HG02870 (cell line): ENCODE measurements around the gene MIPOL1.

Experiments
- ATAC-seq: cut with Tn5 transposase; IDR thresholded peaks from one replicate; pipeline ENCODE4 v1.9.1; 2021; ENCODE audit warnings: mild to moderate bottlenecking, moderate library complexity; ENCODE audit not compliant: unreplicated experiment

The MIPOL1 gene

DNA sequence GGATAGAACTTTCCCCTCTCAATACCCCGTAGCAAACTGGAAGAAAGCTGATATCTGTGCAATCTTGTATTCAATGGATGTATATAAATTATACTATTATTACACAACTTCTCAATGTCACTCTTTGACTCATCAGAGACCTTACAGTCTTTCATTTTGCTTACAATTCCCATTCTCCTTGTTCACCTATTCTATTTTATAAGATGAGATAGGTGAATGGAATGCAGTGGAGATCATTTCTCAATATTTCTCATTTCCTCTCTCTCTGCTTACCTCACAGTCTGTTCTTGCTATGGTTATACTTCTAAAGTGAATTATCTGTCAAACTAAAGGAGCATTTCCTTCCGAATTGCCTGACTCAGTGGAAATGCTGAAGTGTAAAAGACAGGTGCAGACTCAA lies 382.4 kb downstream of the MIPOL1 start:
- no peak for ATAC-seq

DNA sequence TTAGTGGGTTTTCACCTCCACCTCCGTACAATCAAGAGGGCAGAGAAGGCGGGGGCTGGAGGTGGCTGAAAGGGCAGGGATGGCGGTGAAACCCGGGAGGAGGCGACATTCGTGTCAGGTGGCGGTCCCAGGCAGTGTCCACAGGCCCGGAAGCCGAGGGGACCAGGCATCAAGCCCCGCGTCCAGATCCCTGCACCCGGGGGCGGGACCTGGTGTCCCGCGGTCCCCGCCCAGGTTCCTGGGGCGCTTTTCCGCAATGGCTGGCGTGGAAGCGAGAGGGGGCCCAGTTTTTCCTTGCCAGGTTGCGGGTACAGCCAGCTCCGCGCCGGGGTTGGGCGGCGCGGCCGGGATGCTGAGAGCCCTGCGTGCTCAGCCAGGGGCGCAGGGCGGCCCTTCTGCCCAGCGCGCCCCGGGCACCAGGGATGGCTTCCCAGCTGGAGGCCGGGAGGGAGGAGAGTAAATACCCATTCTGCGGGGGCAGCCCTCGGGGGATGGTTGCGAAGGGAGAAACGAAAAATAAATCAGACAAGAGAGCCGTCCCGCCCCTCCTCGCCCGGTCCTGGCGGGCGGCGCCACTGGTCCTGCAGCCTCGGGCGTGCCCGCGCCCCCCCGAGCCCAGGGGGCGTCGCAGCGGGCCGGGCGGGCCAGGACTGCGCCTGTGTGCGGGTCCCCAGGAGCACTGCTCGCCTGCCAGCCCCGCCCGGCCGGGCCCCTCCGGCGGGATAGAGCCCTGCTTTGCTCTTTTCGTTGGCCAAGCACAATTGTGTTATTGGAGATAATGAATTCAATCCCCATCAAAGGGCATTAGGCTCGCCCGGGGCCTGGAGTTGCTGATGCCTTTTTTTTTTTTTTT lies 385.8 kb downstream of the MIPOL1 start:
- ATAC-seq, result no peak

DNA sequence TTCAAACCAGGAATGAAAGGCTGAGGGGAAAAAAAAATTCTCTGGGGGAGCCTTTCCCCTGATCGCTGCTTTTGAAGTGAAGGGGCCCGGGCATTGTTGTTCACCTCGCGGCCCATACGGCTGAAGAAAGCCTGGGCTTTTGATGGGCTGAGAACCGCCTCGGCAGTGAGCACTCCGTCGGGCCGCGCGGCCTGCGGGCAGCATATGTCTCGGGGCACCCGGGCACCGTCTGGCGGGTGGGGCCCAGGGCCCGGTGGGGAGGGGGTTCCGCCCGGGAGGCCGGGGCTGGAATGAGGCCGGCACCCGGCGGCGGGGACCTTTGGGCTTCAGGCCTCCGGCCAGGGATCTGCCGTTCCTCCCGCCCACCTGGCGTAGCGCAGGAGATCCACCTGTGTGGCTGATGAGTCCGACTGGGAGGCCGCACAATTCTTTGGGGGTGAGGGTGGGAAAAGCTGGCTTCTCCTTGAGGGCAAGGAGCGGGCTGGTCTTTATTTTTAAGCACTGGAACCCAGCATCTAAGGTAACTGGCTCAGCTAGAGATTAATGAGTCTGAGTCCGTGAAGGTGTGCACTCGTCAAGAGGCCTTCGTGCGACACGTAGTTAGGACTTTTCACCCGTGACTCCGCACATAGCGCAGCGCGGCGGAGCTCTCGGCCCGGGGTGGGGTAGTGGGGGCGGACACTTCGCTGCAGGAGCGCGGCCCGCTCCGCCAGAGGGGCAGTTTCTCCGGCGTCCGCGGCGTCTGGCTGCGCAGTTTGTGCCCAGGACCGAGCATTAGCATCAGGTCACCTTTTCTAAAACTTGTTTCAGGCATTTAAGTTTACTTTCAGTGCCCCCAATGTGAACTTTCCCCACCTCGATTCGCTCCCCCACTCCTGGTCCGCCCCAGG lies 386.7 kb downstream of the MIPOL1 start:
- ATAC-seq, result no peak

DNA sequence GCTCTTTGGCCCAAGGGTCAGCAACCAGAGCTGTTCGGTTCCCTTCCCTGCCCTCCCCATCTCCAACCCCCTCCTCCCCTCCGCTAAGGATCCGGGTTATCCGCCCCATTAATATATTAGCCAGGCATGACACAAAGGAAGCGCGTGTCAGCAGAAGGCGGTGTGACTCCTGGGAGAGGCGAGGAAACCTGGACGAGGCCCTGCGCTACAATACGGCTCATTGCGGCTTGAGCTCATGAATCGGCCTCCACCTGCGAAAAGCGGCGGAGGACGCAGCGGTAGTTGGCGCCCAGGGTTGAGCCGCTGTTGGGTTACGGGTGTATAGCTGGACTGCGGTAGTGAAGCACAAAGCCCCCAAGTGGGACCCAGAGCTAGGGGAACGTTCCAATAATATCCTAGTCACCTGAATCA lies 387.4 kb downstream of the MIPOL1 start:
- no peak for ATAC-seq

DNA sequence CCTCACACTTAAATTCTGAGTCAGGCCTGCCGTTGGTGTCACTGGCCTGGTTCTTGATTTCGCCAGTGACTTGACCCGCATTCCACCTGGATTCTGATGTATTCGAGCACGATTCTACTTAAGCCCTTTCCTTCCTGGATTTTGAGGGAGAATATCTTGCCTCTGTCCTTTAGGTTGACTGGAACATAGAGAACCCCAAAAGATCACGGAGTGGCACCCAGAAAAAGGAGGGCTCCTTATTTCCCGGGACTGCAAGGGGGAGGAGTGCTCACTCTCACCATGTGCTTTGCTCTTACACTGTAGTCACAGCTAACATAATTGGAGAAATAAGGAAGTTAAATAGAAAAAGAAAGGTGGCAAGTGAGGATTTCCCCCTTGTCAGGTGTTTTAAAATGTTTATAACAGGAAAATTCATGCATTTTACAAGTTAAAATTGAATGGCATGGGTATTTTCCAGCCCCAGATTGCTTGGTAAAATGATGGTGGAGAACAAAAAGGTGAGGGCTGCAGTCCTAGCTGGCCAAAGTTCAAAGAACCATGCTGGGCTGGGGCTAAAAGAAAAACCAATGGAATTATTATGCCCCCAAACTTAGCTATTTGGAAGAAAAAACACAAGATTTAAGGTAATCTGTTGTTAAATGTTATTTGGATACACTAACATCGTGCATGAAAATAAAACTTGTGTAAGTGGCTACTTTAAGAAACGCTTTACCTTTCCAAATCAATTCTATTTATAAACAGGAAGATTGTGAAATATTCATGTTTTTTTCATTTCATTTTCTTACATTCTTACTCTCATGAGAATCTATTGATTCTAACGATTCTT lies 388.4 kb downstream of the MIPOL1 start:
- no peak for ATAC-seq

DNA sequence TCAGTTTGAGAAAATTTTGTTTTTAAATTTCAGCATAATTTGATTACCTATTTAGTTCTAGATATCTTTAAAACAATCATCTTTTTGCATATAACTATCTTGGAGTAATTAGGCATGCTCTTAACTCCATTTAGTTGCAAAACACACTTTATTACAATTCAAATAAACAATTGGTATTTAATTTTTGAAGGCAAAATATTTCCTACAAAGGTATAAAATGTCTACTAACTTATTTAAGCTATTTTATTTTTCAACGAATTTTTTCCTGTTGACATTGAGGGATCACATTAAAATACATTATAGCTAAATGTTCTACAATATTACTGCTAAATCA lies 389.0 kb downstream of the MIPOL1 start:
- ATAC-seq, result no peak

DNA sequence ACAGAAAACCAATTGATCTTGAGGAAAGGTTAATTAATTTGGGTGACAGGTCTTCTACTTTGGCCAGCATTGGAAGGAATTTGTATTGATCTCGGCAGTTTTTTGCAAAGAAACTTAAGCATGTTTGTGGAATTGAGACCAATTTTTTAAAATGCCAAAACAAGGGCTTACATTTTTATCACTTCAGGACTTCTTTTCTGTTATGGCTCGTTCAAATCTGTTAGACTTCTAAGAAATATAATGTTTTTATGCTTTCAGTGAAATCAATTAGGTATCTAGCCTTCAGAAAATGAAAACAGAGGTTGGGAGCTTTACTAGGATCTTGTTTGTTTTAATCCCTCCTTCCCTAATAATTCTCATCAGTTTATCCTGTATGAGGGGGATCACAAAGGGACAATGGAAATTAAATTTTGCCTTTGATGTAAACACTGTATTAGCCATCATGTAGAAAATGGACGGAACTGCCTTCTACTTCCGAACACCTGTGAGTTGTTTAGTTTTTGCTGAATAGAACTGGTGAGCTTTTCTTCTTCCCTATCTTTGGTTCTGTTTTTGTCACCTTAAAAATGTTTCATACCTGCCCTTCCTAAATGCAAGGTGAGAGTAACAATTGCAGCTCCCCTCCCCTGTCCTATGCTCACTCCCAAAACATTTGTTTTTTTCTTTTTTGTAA lies 389.5 kb downstream of the MIPOL1 start:
- no peak for ATAC-seq

DNA sequence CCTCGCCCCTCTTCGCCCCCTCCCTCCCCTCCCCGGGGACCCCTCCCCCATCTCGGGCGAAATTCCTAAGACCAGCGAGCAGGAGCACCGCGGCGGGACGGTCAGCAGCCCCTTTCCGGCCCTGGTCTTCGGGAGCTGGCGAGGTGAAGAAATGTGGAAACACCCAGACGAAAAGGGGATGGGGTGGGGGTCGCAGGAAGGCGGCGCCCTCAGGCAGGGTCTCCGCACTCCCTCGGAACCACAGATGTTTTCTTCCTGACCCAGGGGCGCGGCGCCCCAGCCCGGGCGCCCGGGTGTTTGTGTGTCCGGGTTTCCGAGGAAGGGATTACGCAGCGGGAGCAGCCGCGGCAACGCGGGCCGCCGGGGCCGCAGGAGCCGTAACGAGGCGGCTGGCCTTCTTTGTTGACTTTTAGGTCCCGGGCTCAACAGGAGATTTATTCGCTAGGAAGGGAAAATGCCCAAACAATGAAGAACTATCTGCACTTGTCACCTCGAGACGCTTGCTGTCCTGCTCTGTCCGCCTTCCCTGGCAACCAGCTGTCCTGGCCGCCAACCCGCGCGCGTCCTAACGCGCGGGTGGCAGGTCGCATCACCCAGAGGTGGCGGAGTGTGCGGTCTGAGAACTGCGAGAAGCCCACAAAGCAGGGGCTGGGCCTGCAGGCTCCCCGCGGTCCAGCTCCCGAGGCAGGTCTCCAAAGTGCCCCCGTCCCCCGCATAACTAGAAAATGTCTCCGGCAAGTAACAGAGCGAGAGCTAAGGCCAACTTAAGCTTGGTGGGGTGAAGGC lies 390.3 kb downstream of the MIPOL1 start:
- ATAC-seq, result no peak

DNA sequence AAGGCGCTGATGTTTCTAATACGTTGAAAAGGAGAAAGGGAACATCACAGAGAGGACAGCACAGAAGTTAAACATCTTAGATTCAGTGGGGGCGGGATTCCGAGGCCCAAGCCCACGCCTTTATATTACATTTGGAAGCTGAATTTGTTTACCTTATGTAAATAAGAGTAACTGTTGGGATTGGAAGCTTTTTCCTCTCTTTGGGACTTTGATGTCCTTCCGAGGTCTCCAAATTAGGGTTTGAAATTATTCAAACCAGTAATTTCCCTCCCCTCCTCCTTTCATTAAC lies 390.9 kb downstream of the MIPOL1 start:
- no peak for ATAC-seq

DNA sequence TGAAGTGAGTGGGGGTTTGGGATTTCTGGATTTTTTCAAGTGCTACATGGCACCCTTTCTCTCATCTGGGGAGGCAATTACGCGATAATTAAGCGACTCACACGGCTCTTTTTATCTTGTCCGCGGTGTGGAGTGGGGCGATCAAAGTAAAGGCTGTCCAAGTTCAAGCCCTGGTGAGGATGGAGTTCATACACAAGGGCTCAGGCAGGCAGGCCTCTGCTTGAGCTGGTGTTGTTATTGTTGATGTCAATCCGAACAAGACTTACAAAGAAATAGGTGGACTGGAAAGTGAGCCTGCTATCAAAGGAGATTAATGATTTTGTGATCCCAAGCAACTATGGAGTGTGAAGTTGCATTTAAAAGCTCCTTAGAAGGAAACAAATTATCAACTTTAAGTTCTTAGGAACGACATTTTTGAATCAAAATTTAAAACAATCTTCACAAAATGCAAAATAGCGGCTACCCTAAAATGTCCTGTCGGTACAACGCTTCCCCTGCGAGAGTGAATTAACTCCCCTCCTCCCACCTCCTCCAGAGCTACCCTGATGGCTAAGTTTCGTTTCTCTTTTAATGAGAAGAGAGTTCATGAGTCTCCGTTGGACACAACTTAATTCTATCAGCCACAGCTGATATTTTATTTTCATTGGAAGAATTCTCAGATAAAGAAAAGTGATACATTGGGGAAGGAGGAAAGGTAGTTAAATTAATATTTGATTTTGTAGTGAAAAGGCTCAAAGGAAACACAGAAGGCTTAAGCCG lies 391.4 kb downstream of the MIPOL1 start:
- no peak for ATAC-seq

DNA sequence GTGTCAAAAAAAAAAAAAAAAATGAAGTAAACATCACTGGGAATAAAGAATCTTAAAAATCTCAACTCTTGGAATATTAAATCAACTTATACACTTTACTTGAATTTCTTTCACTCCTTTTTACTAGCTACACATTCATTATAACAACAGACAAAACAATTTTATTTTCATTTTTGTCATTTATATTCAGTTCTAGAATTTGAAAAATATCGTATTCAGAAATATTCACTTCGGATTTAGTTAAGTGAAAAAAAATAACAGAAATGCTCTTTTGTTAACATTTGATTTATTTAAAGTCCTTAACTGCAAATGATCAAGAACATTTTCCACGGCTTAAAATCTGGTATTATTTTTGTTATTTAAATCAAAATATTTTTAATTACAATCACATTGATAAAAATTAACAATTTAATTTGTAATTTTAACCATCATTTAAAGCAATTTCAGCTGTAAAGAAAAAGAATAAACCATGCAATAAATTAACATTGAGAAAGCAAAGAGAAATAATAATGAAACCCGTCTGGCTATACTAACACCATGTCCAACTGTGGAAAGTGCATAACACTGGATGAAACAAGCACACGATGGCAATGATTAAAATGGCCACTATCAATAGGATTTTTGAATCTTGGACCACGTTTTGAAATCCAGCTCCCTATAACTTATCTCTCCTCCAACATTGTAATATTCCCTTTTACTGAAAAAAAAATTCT lies 392.1 kb downstream of the MIPOL1 start:
- no peak for ATAC-seq

DNA sequence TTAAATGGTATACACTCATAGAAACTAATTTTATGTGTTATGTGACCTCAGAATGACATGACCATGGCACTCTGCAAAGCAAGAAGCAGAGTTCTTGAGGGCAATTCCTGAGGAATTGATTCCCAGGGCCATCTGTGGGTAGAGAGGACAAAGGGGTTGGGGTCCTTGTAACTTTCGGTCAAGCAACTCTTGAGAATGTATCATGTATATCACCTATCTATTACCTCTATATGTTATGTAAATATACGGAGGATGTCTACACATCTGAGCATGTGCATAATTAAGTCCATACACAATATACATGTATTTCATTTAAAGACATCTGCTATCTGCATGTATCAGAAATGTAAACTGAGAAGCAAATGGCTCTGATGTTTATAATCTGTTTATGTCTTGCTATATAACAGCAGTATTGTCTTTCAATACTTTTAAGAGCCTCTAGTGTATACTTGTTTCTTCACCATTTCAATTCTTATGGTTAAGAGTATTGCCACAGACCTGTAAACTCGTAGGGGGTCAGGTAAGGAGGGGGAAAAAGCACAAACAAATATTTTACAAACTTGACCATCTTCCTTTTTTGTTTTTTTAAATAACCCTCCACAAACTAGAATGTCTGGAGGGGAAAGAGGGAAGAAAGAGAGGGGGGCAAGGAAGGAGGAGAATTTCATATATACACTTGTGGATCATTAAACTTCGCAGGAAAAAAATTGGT lies 392.8 kb downstream of the MIPOL1 start:
- ATAC-seq, result no peak

DNA sequence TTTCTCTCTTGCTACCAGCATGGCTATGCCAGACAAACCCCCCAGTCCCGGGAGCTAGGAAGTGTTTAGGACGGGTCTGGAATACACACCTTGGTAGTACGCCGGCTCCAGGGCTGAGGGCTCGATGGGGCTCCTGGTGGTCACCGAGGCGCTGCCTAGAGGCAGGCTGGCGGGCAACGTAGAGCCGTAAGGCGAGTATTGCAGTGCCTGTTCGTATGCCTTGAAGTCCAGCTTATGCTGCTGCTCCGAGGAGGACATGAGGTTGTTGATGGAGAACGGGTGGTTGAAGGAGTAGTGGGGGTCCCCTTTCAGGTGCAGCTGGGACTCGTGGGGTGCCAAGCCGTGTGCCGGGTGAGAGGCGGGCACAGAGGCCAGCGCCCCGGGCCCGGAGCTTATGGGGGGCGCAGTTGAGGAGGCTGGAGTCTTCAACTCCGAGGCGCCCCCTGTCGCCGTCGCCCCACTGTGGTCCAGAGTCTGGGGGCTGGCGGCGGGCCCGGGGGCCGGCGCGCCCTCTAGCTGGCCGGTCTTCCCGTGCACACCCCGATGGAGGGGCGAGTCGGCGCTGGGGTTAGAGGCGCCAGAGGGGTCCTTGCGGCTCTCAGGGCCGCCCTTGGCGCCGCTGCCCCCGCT lies 393.7 kb downstream of the MIPOL1 start:
- ATAC-seq, result no peak

DNA sequence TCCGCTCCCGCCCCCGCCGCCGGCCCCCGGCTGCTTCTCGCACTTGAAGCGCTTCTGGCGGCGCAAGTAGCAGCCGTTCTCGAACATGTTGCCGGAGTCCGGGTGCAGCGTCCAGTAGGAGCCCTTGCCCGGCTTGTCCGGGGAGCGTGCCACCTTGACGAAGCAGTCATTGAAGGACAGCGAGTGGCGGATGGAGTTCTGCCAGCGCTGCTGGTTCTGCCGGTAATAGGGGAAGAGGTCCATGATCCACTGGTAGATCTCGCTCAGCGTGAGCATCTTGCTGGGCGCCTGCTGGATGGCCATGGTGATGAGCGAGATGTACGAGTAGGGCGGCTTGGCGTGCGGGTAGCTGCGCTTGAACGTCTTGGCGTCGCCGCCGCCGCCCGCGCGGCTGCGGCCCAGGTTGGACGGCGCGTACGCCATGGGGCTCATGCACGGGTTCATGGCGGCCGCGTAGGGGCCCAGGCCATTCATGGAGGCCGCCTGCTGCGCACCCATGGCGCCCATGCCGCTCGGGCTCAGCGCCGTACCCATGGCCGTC lies 394.3 kb downstream of the MIPOL1 start:
- ATAC-seq, result no peak

DNA sequence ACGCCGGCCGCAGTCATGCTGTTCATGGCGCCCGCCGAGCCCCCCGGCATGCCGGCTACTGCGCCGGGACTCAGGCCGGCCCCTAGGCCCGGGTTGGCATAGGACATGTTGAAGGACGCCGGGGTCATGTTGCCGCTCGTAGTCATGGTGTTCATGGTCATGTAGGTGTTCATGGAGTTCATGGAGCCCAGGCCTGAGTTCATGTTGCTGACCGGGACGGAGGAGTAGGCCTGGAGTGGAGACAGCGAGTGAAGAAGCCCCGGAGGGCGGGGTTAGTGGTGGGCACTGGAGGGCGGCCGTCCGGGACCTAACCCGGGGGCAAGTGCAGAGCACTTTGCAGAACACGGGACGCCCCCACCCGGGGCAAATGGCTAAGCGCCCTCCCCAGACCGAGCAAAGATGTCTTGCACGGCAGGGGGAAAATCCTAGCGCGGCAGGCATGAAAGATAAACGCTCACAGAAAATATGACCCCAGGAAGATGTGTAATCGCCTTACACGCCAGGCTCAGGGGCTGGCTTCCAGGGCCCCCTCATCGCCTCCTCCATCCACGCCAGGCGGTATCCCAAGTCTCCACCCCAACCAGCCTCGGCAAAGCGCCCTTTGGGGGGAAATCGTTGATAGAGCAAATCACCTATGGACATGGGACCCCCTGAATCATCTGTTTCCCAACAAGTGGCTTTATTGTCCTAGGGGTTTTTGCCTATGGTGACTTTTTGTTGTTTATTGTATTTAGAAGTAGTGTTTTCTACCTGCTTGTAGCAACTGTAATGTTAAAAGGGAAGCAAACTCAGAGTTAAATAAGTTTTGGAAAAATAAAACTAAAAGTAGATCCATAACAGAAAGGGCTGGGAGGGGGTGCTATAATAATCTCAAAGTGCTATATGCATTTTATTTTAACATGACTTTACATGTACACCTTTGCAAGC lies 395.0 kb downstream of the MIPOL1 start:
- ATAC-seq, result no peak

DNA sequence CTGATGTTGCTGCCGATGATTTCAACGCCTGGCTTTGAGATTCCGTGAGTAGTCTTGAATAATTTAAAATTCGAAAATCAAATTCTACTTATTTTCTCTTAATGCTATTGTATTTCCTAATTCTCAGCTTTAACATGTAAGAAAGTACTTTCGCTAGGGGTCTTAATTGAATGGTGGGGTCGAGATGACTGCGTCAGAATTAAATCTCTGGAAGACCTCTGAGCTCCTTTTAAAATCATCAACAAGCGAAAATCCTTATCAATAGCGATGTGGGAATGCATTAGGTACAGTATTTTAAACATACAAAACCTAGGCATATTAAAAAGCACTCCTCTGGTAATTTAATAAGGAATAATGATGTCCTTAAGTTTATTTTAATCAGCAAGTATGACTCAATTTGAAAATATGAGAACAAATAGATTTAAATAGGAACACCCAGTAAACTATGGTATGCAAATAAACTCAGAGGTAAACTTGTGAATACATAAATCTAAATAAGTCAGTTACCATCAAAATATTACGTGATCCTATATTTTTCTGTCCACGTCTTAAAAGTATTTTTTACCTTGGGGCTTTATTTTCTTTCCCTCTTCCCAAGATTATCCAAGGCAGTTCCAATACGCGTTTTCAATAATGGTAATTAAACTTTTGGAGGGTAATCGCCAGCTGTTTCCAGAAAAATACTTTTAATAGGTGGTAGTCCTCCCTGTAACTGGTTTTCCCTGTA lies 395.9 kb downstream of the MIPOL1 start:
- ATAC-seq, result no peak
